HG03139 (cell line): ENCODE measurements around the gene ZFAND5.

ENCODE experiments used
- ATAC-seq: cut with Tn5 transposase; IDR thresholded peaks from one replicate; pipeline ENCODE4 v1.9.1; 2021; ENCODE audit not compliant: unreplicated experiment

The ZFAND5 gene

GRCh38 chr9:72363236-72363635, 1.8 kb downstream of the ZFAND5 start:
- no peak for ATAC-seq

- ATAC-seq, result peak; percentile 30
Measured at GRCh38 chr9:72362680-72363139, 2.3 kb downstream of the ZFAND5 start.

- no peak for ATAC-seq
Measured at GRCh38 chr9:72362118-72362531, 2.9 kb downstream of the ZFAND5 start.

GRCh38 chr9:72361217-72361616, 3.8 kb downstream of the ZFAND5 start:
- no peak for ATAC-seq

DNA sequence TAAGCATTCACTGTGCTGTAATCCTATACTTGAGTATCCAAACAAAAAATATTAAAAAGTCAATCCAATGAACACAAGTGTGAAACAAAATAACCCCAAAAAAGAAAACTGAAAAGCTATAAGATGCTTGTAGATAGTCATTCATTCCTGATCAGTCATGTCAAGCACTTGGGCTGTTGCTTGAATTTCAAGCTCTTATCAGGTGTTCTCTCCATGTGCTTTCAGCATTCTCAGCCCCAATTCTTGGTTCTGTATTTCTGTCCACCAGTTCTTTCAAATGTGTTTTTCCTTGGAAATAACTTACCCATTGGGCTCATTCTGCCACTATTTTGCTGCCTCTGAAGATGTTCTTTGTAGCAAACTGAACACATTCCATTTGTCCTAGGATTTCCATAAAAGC, 4.7 kb downstream of the ZFAND5 start:
- ATAC-seq, result no peak

DNA sequence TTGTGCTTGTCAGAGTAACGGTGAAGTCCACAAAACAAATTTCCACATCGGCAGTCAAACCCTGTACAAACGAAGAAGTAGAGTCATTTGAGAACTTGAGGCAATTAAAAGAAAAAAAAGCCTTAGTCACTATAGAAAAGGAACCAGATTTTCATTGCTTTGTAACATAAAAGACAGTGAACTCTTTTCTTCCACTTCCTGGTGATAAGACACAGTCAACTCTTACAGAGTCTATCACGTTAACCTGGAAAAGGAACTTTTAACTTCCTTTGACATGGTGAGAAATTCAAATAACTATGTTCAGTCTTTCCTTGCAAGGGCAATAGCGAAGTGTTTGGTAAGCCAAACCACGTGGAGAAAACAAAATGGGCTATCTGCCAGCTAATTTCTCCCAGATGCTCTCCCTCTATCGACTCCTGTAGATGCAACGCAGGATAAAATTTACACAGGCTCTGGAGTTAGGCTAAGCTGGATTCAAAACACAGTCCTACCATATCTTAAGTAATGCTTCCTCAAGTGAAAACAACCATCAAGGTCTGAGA, 8.9 kb downstream of the ZFAND5 start:
- no peak for ATAC-seq

DNA sequence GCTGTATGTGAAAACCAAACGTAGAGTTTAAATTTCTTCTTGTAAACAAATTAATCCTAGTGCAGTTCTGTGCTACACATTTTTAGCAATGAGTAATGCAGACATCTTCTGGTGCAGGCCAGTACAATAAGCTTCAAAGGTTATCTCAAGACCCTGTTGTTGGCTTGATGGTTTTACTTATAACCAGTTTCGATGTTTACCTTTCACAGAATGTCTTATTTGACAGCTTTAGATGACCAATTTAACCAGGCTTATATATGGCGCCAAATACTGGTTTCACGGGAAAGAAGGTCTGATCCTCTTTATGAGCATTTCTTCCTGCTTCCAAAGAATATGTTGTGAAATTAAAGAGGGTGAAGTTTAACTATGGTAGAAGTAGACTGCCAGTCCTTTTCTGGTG, 9.9 kb downstream of the ZFAND5 start:
- no peak for ATAC-seq

GRCh38 chr9:72354704-72355103, 10.3 kb downstream of the ZFAND5 start:
- no peak for ATAC-seq

DNA sequence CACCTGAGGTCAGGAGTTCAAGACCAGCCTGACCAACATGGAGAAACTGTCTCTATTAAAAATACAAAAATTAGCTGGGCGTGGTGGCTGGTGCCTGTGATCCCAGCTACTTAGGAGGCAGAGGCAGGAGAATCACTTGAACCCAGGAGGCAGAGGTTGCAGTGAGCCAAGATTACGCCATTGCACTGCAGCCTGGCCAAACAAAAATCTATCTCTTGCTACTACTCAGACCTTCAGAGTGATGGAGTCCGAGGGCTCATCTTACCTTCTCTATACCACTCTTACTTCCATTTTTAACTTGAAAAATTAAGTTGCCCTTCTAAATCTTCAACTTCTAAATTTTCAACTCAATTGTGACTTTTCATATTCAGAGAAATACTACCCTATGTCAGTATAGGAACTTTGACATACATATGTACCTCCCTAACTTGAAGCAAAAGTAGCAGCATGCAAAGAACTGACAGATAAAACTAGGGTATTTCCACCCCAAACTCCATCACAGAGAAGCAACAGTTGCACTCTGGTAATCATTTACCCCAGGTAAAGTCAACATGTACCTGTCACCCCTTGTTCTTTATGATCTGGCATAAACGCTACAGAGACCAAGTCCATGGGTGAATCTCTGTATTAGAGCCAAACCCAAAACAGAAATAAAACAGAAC, 11.4 kb downstream of the ZFAND5 start:
- no peak for ATAC-seq

DNA sequence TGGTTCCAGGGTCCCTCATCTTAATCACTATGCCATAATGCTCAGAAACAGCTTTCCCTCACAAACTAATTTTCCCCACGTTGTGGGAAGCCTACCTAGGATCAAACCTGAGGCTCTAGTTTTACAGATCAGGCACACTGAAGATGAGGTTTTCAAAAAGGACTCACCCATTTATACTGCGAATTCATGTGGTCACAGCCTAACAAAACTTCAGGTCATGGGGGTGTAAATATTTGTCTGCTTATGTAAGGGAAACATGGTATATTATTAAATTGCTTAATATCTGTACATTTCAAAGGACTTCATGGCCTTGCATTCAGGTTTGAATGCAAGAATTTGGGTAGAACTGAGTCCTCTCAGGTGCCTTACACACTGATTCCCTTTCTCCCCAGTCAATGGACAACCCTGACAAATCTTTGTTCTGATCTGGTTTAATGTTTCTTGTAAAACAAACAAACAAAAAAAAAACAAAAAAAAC, 12.1 kb downstream of the ZFAND5 start:
- ATAC-seq, result no peak

GRCh38 chr9:72351538-72352453, 13.2 kb downstream of the ZFAND5 start:
- ATAC-seq, result no peak

GRCh38 chr9:72349911-72350310, 15.1 kb downstream of the ZFAND5 start:
- no peak for ATAC-seq

DNA sequence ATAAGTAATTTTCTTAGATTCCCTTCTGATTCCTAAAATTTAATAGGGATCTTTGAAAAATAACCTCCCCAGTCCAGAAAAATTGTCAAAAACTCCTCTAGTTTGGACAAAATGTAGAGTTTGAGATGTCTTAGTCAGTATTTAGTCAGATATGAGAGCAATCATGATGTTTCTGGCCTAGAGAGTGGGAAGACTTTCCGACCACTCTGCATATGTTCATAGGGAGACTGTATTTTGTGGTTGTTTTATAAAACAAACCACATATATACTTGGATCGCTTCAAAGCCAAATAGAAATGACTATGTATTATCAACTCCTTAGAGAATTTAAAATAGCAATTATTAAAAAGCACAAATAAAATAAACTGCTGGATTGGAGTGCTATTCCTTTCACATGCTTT, 15.8 kb downstream of the ZFAND5 start:
- ATAC-seq, result no peak

GRCh38 chr9:72346333-72346732, 18.7 kb downstream of the ZFAND5 start:
- ATAC-seq, result no peak

GRCh38 chr9:72338631-72339030, 26.4 kb downstream of the ZFAND5 start:
- ATAC-seq, result no peak

DNA sequence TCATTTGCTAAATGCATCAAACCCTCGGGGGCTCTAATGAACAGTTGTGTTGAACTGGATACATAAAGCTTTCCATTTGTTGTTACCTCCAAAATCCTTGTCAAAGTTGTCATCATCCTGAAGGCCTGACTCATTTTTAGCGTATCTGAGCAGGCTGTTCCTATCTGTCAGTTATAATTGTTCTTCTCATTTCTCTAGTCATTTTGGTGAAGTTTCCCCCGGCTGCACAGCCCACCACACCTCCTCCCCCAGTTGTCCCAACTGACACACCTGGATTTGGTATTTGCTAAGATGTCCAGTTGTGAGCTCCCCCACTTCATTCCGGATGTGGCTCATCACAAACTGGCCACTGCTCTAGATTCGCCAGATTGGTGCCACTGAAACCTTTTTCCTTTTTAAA, 27.7 kb downstream of the ZFAND5 start:
- no peak for ATAC-seq

DNA sequence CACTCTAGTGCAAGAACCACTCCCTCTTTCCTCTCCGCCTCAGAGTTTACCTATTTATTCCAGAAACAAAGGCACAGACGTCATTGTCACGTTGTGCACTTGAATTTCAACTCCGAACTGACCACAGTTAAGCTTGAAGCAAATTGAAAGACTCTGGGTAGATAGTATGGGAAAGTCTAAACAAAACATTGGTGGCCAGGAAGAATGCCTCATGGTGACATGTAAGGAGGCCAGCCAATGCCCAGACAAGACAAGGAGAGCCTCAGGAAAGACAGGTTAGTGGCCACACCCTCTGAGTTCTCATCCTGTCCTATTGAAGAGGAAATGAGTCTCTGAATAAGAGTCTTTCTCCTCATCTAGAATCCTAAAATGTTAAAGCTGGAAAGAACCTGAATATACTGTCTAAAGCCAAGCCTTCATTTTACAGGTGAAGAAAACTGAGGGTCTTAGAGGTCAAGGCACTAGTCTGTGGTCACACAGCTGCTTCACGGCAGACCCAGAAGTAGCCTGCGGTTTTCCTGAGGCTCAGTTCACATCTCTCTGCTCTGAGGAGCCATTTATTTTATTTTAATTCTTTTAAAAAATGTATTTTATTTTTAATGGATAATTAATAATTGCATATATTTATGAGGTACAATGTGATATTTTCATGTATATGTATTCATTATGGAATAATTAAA, 30.2 kb downstream of the ZFAND5 start:
- no peak for ATAC-seq

- ATAC-seq, result no peak
Measured at GRCh38 chr9:72333709-72334108, 31.3 kb downstream of the ZFAND5 start.

- ATAC-seq, result no peak
Measured at GRCh38 chr9:72333197-72333596, 31.8 kb downstream of the ZFAND5 start.

- no peak for ATAC-seq
Measured at GRCh38 chr9:72332351-72332750, 32.7 kb downstream of the ZFAND5 start.

DNA sequence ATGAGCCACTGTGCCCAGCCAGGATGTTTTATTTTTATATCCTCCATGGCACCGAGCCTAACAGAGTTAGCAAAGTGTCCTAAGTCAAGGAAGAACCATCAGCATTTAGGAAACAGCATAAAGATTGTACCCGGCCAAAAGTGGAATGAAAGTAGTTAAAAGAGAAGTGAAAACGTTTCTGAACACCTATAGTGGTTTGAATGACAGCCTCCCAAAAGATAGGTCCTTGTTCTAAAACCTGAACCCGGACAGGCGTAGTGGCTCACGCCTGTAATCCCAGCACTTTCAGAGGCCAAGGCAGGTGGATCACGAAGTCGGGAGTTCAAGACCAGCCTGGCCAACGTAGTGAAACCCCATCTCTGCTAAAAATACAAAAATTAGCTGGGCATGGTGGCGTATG, 37.4 kb downstream of the ZFAND5 start:
- no peak for ATAC-seq
